Glutamatergic neuron (in vitro differentiated cells): Measurements from ENCODE around the gene GLB1L. TPM values are rescaled to one million over a fixed set of nuclear protein-coding genes. Genes with fewer than 3 reads are reported as not detected.

Experiments used
- DNase-seq: peaks from one replicate; pipeline ENCODE4 v3.0.0; 2022
- H3K27ac Mint-ChIP-seq: one replicate; pipeline ENCODE4 v1.8.0; 2020; ENCODE audit warnings: mild to moderate bottlenecking, mixed read lengths, inconsistent platforms; ENCODE audit not compliant: unreplicated experiment
- H3K27me3 Mint-ChIP-seq: one replicate; pipeline ENCODE4 v1.8.0; 2020; ENCODE audit warnings: mild to moderate bottlenecking, moderate library complexity, mixed read lengths, inconsistent platforms; ENCODE audit not compliant: unreplicated experiment
- H3K36me3 Mint-ChIP-seq: one replicate; pipeline ENCODE4 v1.8.0; 2020; ENCODE audit warnings: mild to moderate bottlenecking, mixed read lengths, inconsistent platforms; ENCODE audit not compliant: unreplicated experiment
- H3K4me1 Mint-ChIP-seq: one replicate; pipeline ENCODE4 v1.8.0; 2020; ENCODE audit warnings: mild to moderate bottlenecking, low read depth, mixed read lengths, inconsistent platforms; ENCODE audit not compliant: unreplicated experiment
- H3K4me3 Mint-ChIP-seq: one replicate; pipeline ENCODE4 v1.8.0; 2020; ENCODE audit warnings: mild to moderate bottlenecking, mixed read lengths, inconsistent platforms; ENCODE audit not compliant: unreplicated experiment
- H3K9me3 Mint-ChIP-seq: one replicate; pipeline ENCODE4 v1.8.0; 2020; ENCODE audit warnings: mild to moderate bottlenecking, moderate library complexity, mixed read lengths, inconsistent platforms; ENCODE audit not compliant: unreplicated experiment
- CTCF ChIP-seq: fragments of 200-600 bp; sonication (generic); IDR thresholded peaks from one replicate; pipeline ENCODE4 v1.5.0; 2021; ENCODE audit not compliant: partially characterized antibody, unreplicated experiment
- total RNA-seq: library from RNA; stranded (reverse); fragmentation: NEBNext Ultra II Directional; extraction: Animal tissue kit (Norgen Biotek cat#: 25700); gene quantifications from one replicate; pipeline ENCODE4 v1.2.1, GENCODE V29; 2021; ENCODE audit not compliant: unreplicated experiment

Gene GLB1L
- total RNA-seq, 1 donor from 2014 or later = 6.2 TPM

- no peak for TF ChIP-seq CTCF
- Mint-ChIP-seq H3K4me3 (peak overlapping the region; percentile 100), H3K4me1 (peaks cover 15% of the 10 kb centered on the region), H3K27ac (peak overlapping the region; percentile 97), H3K27me3 (peaks cover 5% of the 10 kb centered on the region), H3K36me3 (no peaks in the 10 kb centered on the region), H3K9me3 (peaks cover 4% of the 10 kb centered on the region)
- peak; percentile 61 for DNase-seq
Observed at GRCh38 chr2:219230059-219230540, 15.1 kb downstream of the GLB1L start.

- no peaks in the 10 kb centered on the region for H3K36me3 Mint-ChIP-seq
- no peak for TF ChIP-seq CTCF
- H3K9me3 Mint-ChIP-seq = peaks cover 6% of the 10 kb centered on the region
- DNase-seq = peak; percentile 98
- peak within 1 kb of the TSS; percentile 100 for H3K4me3 Mint-ChIP-seq
- peaks cover 15% of the 10 kb centered on the region for H3K4me1 Mint-ChIP-seq
- peaks cover 5% of the 10 kb centered on the region for H3K27me3 Mint-ChIP-seq
- peak within 1 kb of the TSS; percentile 97 for H3K27ac Mint-ChIP-seq
Observed at GRCh38 chr2:219229305-219230058, 15.8 kb downstream of the GLB1L start, which contains the start of the genes ANKZF1 and ATG9A. ANKZF1 (plus strand) TSS chr2:219229806; CDS start chr2:219230258, 452 bp downstream. ATG9A (minus strand) TSS chr2:219229636; CDS start chr2:219228024, 1,612 bp downstream.

GRCh38 chr2:219228911-219229304, 16.3 kb downstream of the GLB1L start:
- peak; percentile 24 for DNase-seq
- H3K9me3 Mint-ChIP-seq = peaks cover 6% of the 10 kb centered on the region
- H3K36me3 Mint-ChIP-seq = no peaks in the 10 kb centered on the region
- TF ChIP-seq CTCF = no peak
- H3K4me3 Mint-ChIP-seq = peak overlapping the region; percentile 86
- peaks cover 5% of the 10 kb centered on the region for H3K27me3 Mint-ChIP-seq
- H3K27ac Mint-ChIP-seq = no peak overlapping the region
- H3K4me1 Mint-ChIP-seq = peaks cover 15% of the 10 kb centered on the region

GRCh38 chr2:219228041-219228910, 17.0 kb downstream of the GLB1L start:
- Mint-ChIP-seq H3K27ac (peak overlapping the region; percentile 33), H3K27me3 (peaks cover 5% of the 10 kb centered on the region), H3K4me3 (peak overlapping the region; percentile 86), H3K36me3 (no peaks in the 10 kb centered on the region), H3K4me1 (peaks cover 15% of the 10 kb centered on the region), H3K9me3 (peaks cover 6% of the 10 kb centered on the region)
- DNase-seq = no peak
- TF ChIP-seq CTCF = no peak
